Gastroesophageal sphincter (tissue), 3 donors: ENCODE data around the gene ACSL6.

ENCODE experiments used
- EP300 ChIP-seq: sonication (generic); formaldehyde crosslinking; IDR thresholded peaks from one replicate; pipeline ENCODE4 v1.6.1; 2017; ENCODE audit warnings: antibody characterized with exemption, mild to moderate bottlenecking
- POLR2A ChIP-seq, 2 donors: fragments of 450-650 bp; IDR thresholded peaks; one replicate each; pipeline ENCODE4 v1.6.1; 2017; ENCODE audit warnings: antibody characterized with exemption in 2 of 2, mild to moderate bottlenecking in 2 of 2, moderate library complexity in 1 of 2
- TF ChIP-seq, protein P1 (sequence below), 4 experiments: fragments of 200-600 bp in 2 of 4; fragments of 450-650 bp in 2 of 4; sonication (generic) in 1 of 4; IDR thresholded peaks; one replicate each; pipeline ENCODE4 v1.5.1; 2017 to 2019; ENCODE audit warnings: antibody characterized with exemption in 4 of 4, mild to moderate bottlenecking in 2 of 4, moderate library complexity in 2 of 4

DNA sequence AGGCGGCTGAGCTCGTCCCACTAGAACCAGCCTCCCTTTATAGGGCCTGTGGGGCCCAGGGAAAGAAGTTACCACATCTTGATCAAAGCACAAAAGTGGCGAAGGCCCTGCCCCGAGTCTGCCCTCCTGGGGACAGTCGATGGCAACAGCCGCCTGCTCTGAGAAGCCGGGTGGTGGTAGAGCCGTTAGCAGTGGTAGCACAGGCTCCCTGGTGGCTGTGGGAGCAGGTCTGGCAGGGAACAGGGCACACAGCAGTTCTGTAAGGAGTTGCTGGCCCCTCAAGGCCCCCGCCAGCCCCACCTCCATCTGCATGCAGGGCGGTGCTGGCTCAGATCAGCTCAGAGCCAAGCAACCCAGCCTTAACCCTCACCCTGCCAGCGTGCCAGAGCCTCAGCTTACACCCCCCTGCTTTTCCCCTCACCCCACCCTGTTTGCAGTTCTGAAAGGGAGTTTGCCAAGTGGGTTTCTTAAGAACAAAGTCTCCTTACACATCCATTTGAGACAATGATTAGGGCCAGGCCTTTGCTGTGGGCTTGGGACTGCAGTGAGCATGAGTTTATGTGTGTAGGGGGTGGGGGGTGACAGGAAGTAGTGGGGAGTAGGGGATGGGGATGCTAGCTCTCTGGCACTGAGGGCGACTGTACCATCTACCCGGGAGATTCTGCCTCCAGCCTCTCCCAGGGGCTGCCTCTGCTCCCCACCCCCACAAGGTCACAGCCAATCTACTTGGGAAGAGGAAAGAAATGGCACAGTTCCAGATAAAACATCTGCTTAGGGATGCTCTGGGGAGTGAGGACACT lies 11.8 kb downstream of the ACSL6 start:
- TF ChIP-seq, protein P1, sequence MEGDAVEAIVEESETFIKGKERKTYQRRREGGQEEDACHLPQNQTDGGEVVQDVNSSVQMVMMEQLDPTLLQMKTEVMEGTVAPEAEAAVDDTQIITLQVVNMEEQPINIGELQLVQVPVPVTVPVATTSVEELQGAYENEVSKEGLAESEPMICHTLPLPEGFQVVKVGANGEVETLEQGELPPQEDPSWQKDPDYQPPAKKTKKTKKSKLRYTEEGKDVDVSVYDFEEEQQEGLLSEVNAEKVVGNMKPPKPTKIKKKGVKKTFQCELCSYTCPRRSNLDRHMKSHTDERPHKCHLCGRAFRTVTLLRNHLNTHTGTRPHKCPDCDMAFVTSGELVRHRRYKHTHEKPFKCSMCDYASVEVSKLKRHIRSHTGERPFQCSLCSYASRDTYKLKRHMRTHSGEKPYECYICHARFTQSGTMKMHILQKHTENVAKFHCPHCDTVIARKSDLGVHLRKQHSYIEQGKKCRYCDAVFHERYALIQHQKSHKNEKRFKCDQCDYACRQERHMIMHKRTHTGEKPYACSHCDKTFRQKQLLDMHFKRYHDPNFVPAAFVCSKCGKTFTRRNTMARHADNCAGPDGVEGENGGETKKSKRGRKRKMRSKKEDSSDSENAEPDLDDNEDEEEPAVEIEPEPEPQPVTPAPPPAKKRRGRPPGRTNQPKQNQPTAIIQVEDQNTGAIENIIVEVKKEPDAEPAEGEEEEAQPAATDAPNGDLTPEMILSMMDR (IDR thresholded peaks at IDR 0.05), result no peak
- no peak for TF ChIP-seq POLR2A (IDR thresholded peaks at IDR 0.05)
- no peak for TF ChIP-seq EP300
